ENCODE measurements around the gene NPEPL1. TPM values are rescaled to one million over a fixed set of nuclear protein-coding genes. Genes with fewer than 3 reads are reported as not detected.

Gene NPEPL1
- total and polyA plus RNA-seq, 7 donors, result 10.6 to 65.1 (median 26.5) TPM

DNA sequence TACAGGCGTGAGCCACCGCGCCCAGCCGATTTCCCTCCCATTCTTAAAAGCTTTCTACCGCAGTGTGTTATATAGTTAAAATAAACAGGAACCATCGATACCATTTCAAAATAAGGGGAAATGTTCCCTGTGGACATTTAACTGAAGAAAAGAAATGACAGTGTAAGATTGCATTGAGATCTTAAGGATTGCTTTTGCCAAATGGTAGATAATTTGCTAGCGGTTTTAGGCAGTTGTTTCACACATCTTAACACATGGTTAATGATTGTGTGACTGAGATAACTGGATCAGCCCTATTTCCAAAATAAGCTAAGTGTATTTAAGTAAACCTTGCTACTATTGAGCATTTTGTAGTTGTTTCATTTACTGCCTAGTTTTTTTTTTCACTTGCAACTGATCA lies 25.9 kb upstream of the NPEPL1 start:
- Histone ChIP-seq H3K9me3 (no peaks in the 10 kb centered on the region), H3K4me1 (no peaks in the 10 kb centered on the region), H3K36me3 (peaks cover 7 to 68% (median 29%) of the 10 kb centered on the region in 4 donors), H3K27me3 (no peaks in the 10 kb centered on the region), H3K27ac (no peak overlapping the region), H3K4me3 (no peak overlapping the region)
- 85 to 94% methylated on average over 7 of the region's 7 CpGs for WGBS, 2 donors
- intact Hi-C loops (cut with DNase I), result no loop called here
- no peak for DNase-seq
- TF ChIP-seq CTCF (IDR thresholded peaks at IDR 0.05) (no peak), POLR2AphosphoS5 (IDR thresholded peaks at IDR 0.05) (no peak), POLR2A (IDR thresholded peaks at IDR 0.05) (no peak), EP300 (IDR thresholded peaks at IDR 0.05) (no peak)

GRCh38 chr20:58667975-58668374 lies 24.6 kb upstream of the NPEPL1 start:
- Histone ChIP-seq H3K36me3 (peaks cover 7 to 72% (median 35%) of the 10 kb centered on the region in 4 donors), H3K27me3 (no peaks in the 10 kb centered on the region), H3K27ac (no peak overlapping the region), H3K4me1 (no peaks in the 10 kb centered on the region), H3K4me3 (no peak overlapping the region), H3K9me3 (no peaks in the 10 kb centered on the region)
- DNase-seq, result no peak
- TF ChIP-seq CTCF (IDR thresholded peaks at IDR 0.05) (no peak), EP300 (IDR thresholded peaks at IDR 0.05) (no peak), POLR2A (IDR thresholded peaks at IDR 0.05) (no peak), POLR2AphosphoS5 (IDR thresholded peaks at IDR 0.05) (no peak)
- intact Hi-C loops (cut with DNase I), result no loop called here
- 87 to 91% methylated on average over 5 of the region's 5 CpGs for whole genome bisulfite sequencing, 2 donors

DNA sequence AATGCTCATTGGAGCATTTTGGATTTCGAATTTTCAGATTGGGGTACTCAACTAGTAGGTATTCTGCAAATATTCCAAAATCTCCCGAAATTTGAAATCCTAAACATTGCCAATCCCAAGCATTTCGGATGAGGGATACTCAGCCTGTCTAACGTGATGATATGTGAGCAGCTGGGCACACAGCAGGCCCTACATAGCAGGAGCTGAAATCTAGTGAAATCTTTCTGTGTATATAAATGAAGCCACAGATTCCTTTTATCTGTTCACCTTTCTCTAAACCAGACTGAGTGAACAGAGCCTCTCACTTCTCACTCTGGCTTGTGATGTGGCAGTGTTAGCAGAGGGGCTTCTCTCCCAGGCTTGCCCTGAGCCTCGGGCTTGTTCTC lies 23.7 kb upstream of the NPEPL1 start:
- intact Hi-C loops (cut with DNase I), result no loop called here
- no peaks in the 10 kb centered on the region for H3K27me3 ChIP-seq
- no peak for DNase-seq
- H3K9me3 ChIP-seq, result no peaks in the 10 kb centered on the region
- H3K4me3 ChIP-seq, result no peak overlapping the region
- no peaks in the 10 kb centered on the region for H3K4me1 ChIP-seq
- TF ChIP-seq POLR2AphosphoS5 (IDR thresholded peaks at IDR 0.05) (no peak), EP300 (IDR thresholded peaks at IDR 0.05) (no peak), POLR2A (IDR thresholded peaks at IDR 0.05) (no peak), CTCF (IDR thresholded peaks at IDR 0.05) (no peak)
- H3K27ac ChIP-seq, result no peak overlapping the region
- peaks cover 7 to 76% (median 44%) of the 10 kb centered on the region in 4 donors for H3K36me3 ChIP-seq
- 91 to 92% methylated on average over 5 of the region's 5 CpGs for WGBS, 2 donors

DNA sequence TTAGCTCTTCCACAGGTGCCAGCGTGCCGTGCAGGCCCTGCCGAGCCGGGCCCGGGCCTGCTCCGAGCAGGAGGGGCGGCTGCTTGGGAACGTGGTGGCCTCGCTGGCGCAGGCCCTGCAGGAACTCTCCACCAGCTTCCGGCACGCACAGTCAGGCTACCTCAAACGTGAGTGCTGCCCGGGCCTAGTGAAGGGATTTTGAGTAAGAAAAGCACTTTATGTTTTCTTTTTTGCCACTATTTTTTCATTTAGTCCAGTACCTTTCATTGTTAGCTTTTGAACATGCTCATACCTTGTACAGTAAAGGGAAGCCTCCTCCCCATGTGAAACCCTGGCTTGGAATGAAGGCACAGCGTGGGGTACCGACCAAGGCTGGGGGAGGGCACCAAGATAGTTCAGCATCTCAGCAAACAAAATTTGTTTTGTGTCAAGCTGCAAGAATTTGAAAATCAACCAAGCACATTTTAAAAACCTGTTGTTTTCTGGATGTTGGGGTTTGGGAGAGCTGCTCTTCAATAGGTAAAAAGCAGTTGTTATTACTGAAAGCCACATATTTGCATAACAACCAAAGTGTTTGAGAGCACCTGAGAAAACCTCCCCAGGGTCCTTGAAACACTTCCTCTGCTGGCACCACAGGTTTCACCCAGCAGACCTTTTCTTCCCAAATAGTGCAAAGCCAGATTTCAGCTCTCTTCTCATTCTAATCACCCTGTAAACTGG lies 23.2 kb upstream of the NPEPL1 start:
- no peak overlapping the region for H3K4me3 ChIP-seq
- 81 to 91% methylated on average over 16 of the region's 16 CpGs for WGBS, 2 donors
- no peak overlapping the region for H3K27ac ChIP-seq
- no peak for DNase-seq
- TF ChIP-seq CTCF (IDR thresholded peaks at IDR 0.05) (no peak), POLR2A (IDR thresholded peaks at IDR 0.05) (no peak), EP300 (IDR thresholded peaks at IDR 0.05) (no peak), POLR2AphosphoS5 (IDR thresholded peaks at IDR 0.05) (no peak)
- H3K9me3 ChIP-seq, result no peaks in the 10 kb centered on the region
- intact Hi-C loops (cut with DNase I), result no loop called here
- peaks cover 7 to 76% (median 48%) of the 10 kb centered on the region in 4 donors for H3K36me3 ChIP-seq
- H3K27me3 ChIP-seq, result no peaks in the 10 kb centered on the region
- H3K4me1 ChIP-seq, result no peaks in the 10 kb centered on the region

DNA sequence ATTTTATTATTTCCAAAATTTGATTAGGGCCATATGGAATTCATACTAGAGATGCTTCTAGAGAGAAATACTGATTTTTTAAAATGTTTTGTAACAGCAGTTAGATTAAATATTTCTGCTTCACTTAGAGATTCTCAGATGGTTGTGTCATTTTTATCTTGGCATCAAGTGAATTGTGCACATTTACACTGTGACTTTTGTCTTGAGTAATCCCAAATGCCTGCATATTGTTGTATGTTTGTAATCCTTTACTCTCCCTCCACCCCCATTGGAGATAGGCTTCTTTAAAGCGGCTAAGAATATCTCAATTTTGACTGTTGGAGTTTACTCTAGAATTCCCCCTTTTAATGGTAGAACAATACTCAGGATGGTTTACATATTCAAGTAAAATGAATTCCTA lies 22.5 kb upstream of the NPEPL1 start:
- Histone ChIP-seq H3K4me1 (no peaks in the 10 kb centered on the region), H3K27ac (no peak overlapping the region), H3K4me3 (no peak overlapping the region), H3K36me3 (peaks cover 7 to 82% (median 54%) of the 10 kb centered on the region in 4 donors), H3K27me3 (no peaks in the 10 kb centered on the region), H3K9me3 (no peaks in the 10 kb centered on the region)
- no peak for DNase-seq
- no peak for TF ChIP-seq POLR2A (IDR thresholded peaks at IDR 0.05)
- no peak for TF ChIP-seq CTCF (IDR thresholded peaks at IDR 0.05)
- TF ChIP-seq POLR2AphosphoS5 (IDR thresholded peaks at IDR 0.05), result no peak
- TF ChIP-seq EP300 (IDR thresholded peaks at IDR 0.05), result no peak
- intact Hi-C loops (cut with DNase I), result no loop called here
- 97 to 100% methylated on average over 1 of the region's 1 CpG for WGBS, 2 donors
